NCI-H2171 (cell line): ENCODE measurements around the gene MAPT.

Experiments
- DNase-seq: peaks from one replicate; lab custom pipeline; 2025; lab: John Stamatoyannopoulos, UW

The MAPT gene

DNA sequence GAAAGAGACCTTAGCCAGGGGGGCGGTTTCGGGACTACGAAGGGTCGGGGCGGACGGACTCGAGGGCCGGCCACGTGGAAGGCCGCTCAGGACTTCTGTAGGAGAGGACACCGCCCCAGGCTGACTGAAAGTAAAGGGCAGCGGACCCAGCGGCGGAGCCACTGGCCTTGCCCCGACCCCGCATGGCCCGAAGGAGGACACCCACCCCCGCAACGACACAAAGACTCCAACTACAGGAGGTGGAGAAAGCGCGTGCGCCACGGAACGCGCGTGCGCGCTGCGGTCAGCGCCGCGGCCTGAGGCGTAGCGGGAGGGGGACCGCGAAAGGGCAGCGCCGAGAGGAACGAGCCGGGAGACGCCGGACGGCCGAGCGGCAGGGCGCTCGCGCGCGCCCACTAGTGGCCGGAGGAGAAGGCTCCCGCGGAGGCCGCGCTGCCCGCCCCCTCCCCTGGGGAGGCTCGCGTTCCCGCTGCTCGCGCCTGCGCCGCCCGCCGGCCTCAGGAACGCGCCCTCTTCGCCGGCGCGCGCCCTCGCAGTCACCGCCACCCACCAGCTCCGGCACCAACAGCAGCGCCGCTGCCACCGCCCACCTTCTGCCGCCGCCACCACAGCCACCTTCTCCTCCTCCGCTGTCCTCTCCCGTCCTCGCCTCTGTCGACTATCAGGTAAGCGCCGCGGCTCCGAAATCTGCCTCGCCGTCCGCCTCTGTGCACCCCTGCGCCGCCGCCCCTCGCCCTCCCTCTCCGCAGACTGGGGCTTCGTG, at the start of gene MAPT:
TSS of gene MAPT (plus strand) at position 533 of the 763 bp plus-strand sequence. CDS start 67,784 bp downstream, outside the sequence.
- DNase-seq, result peak; percentile 84

DNA sequence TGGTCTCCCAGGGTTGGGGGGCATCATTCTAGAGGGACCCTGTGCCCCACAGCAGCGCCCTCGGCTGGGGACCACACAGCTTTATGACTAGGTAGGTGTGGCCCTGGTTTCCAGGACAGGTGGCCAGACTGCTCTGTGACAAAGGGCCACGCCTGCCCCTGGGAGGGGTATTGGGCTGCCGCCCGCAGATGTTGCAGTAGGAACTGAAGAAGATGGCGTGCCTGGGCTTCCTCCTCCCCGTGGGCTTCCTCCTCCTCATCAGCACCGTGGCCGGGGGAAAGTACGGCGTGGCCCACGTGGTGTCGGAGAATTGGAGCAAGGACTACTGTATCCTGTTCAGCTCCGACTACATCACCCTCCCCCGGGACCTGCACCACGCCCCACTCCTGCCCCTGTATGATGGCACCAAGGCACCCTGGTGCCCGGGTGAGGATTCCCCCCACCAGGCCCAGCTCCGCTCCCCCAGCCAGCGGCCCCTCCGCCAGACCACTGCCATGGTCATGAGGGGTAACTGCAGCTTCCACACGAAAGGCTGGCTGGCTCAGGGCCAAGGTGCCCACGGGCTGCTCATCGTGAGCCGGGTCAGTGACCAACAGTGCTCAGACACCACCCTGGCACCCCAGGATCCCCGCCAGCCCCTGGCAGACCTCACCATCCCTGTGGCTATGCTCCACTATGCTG, 49.5 kb upstream of the MAPT start, which contains the start of gene SPPL2C:
TSS of gene SPPL2C (plus strand) at position 187 of the 681 bp plus-strand sequence. CDS start at position 213, 26 bp downstream.
- no peak for DNase-seq

GRCh38 chr17:45845376-45846185, 48.8 kb upstream of the MAPT start:
- no peak for DNase-seq

DNA sequence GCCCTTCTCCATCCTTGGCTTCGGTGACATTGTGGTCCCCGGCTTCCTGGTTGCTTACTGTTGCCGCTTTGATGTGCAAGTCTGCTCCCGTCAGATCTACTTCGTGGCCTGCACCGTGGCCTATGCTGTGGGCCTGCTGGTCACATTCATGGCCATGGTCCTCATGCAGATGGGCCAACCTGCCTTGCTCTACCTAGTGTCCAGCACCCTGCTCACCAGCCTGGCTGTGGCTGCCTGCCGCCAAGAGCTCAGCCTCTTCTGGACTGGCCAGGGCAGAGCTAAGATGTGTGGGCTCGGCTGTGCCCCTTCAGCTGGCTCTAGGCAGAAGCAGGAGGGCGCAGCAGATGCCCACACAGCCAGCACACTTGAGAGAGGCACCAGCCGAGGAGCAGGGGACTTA, 48.1 kb upstream of the MAPT start:
- DNase-seq, result no peak

DNA sequence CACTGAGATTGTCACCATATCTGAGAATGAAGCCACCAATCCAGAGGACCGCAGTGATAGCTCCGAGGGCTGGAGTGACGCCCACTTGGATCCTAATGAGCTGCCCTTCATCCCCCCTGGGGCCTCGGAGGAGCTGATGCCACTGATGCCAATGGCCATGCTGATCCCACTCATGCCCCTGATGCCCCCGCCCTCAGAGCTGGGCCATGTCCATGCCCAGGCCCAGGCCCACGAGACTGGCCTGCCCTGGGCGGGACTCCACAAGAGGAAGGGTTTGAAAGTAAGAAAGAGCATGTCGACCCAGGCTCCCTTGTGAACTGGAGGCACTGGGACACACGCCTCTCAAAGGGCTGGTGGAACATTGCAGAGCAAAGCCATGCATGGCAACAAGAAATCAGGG, 47.7 kb upstream of the MAPT start:
- no peak for DNase-seq

DNA sequence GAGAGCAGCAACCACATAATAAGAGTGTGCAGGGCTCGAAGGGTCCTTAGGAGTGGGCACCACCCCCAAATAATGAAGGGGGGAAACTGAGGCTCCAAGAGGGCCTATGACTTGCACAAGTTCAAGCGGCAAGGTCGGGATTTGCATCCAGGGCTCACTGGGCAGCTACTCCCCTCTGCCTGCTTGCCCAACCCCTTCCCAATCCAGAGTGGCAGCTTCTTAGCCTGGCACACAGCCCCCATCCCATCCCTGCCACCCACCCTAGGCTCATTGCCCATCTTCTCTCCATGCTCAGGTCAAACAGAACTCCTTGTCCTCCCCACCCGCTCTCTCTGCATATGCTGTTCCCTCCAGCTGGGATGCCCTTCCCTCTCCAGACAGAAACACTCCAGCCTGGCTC, 47.3 kb upstream of the MAPT start:
- no peak for DNase-seq

GRCh38 chr17:45847747-45848146, 46.6 kb upstream of the MAPT start:
- DNase-seq, result no peak

- DNase-seq, result no peak
Observed at GRCh38 chr17:45848405-45848804, 45.9 kb upstream of the MAPT start.

GRCh38 chr17:45848868-45849535, 45.4 kb upstream of the MAPT start:
- no peak for DNase-seq

- DNase-seq, result no peak
Observed at GRCh38 chr17:45849536-45849990, 44.8 kb upstream of the MAPT start.

DNA sequence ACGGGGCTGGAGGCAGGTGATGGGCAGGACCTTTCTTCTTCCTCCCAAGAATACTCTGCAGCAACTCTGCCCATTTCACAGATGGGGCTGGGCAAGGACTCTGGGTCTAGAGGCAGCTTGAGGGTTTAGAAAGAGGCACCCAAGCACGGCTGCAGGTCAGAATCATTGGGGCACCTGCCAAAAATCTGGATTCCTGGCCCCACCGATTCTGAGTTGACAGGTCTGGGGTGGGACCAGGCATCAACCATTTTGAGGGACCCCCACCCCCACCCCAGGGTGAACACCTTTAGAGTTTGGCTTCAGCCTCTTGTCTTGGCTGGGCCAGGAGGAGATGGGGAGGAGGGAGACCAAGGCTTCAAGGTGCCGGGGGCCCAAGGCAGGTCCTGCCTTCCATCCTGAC, 44.3 kb upstream of the MAPT start:
- no peak for DNase-seq

- DNase-seq, result no peak
Observed at GRCh38 chr17:45850468-45850867, 43.9 kb upstream of the MAPT start.

- no peak for DNase-seq
Observed at GRCh38 chr17:45851022-45851421, 43.3 kb upstream of the MAPT start.

- DNase-seq, result no peak
Observed at GRCh38 chr17:45851464-45851863, 42.9 kb upstream of the MAPT start.

GRCh38 chr17:45851873-45852272, 42.5 kb upstream of the MAPT start:
- DNase-seq, result no peak

DNA sequence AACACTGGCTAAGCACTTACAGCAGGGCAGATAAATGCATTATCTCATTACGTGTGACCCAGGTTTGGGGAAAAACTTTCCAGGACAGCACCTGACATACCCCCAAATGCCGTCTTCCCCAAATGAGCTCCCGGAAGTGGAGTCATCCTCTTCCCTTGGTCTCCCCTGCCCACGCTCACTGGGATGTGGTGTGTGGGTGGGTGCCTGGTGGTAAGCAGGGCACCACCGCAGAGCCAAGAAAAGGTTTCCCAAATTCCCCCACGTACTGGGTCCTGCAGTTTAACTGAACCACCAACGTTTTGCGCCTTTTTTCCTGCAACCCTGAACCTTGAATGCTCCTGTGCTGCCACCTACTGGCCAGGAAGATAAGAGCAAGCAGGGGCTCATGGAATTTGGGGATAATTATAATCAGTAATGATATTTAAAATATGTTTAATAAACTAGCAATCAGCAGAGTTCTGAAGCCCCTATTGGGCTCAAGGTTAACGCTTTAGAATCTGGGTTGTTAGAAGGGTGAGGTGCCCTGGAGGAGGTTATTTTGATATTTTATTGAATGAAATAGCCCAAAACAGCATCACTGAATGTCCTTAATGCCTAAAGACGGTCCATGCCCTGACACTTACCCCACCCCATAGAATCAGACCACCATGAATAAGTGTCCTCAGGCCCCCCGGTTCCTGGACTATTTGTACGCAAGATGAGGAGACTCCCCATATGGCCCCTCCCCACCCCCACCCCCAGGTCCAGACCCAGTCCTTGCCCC, 41.6 kb upstream of the MAPT start:
- peak; percentile 77 for DNase-seq

GRCh38 chr17:45854209-45854608, 40.1 kb upstream of the MAPT start:
- no peak for DNase-seq

DNA sequence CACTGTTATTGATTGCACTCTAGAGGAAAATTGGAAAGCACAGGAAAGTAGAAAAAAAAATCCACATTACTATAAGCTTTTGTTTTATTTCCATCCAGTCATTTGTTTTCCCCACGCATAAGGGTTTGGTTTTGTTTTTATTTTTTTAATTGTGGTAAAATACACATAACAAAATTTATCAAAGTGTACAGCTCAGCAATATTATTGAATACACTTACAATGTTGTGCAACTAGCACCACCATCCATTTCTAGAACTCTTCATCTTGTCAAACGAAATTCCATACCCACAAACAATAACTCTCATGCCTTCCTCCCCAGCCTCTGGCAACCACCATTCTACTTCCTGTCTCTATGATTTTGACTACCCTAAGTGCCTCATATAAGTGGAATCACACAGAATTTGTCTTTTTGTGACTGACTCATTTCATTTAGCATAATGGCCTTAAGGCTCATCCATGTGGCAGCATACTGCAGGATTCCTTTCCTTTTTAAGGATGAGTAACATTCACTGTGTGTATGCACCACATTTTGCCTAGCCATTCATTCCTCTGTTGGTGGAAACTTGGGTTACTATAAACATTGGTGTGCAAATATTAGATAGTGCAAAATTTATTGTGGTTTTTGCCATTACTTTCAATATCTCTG, 38.5 kb upstream of the MAPT start:
- no peak for DNase-seq

- no peak for DNase-seq
Observed at GRCh38 chr17:45857977-45858708, 36.2 kb upstream of the MAPT start.

DNA sequence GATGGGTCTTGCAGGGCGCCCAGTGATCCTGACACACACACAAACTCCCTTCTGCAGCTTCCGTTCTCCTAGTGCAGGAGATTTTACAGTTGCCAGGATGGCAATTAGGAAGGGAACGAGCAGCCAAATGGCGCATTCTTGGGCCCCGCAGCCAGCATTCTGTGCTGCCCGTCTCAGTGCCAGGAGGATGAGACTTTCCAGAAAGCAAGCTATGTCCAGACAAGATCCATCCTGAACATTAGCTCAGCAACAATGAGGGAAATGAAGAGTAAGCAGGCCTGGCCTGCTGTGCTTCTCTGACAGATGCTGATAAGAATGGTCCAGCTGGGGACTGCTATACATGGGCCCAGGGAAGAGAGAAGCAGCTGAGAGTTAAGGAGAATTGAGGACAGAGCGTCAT, 33.2 kb upstream of the MAPT start:
- no peak for DNase-seq
